WTC11 (cell line): Measurements from ENCODE around the gene TWIST1.

Experiments
- ARID4B ChIP-seq: sonication (generic); formaldehyde crosslinking; IDR thresholded peaks from 2 replicates; pipeline ENCODE4 v1.8.0; 2023; ENCODE audit warnings: missing genetic modification reagents, mild to moderate bottlenecking, borderline replicate concordance
- ATF2 ChIP-seq: sonication (generic); formaldehyde crosslinking; IDR thresholded peaks from 2 replicates; pipeline ENCODE4 v1.8.1; 2022; ENCODE audit warnings: low read depth, missing genetic modification reagents, borderline replicate concordance
- ATF3 ChIP-seq: sonication (generic); formaldehyde crosslinking; conservative IDR thresholded peaks from 2 replicates; pipeline ENCODE4 v1.8.1; 2022; ENCODE audit warnings: mild to moderate bottlenecking, missing genetic modification reagents
- CREB1 ChIP-seq: sonication (generic); formaldehyde crosslinking; IDR thresholded peaks from 2 replicates; pipeline ENCODE4 v1.8.0; 2023; ENCODE audit warnings: mild to moderate bottlenecking, missing genetic modification reagents
- CTCF ChIP-seq: fragments of 200-600 bp; IDR thresholded peaks from 2 replicates; pipeline ENCODE4 v1.8.0; 2022; ENCODE audit warnings: antibody characterized with exemption
- ELF4 ChIP-seq: sonication (generic); formaldehyde crosslinking; IDR thresholded peaks from 2 replicates; pipeline ENCODE4 v1.8.1; 2022; ENCODE audit warnings: low read depth, mild to moderate bottlenecking, moderate library complexity, missing genetic modification reagents
- JUN ChIP-seq: sonication (generic); formaldehyde crosslinking; IDR thresholded peaks from 2 replicates; pipeline ENCODE4 v1.8.0; 2023; ENCODE audit warnings: mild to moderate bottlenecking, missing genetic modification reagents
- MAX ChIP-seq: sonication (generic); formaldehyde crosslinking; IDR thresholded peaks from 2 replicates; pipeline ENCODE4 v1.8.0; 2022; ENCODE audit warnings: mild to moderate bottlenecking, missing genetic modification reagents
- MLX ChIP-seq: sonication (generic); formaldehyde crosslinking; IDR thresholded peaks from 2 replicates; pipeline ENCODE4 v1.8.1; 2023; ENCODE audit warnings: mild to moderate bottlenecking, missing genetic modification reagents, moderate library complexity
- NFYB ChIP-seq: sonication (generic); formaldehyde crosslinking; conservative IDR thresholded peaks from 2 replicates; pipeline ENCODE4 v1.8.0; 2022; ENCODE audit warnings: low read depth, missing genetic modification reagents
- NR3C1 ChIP-seq: sonication (generic); formaldehyde crosslinking; conservative IDR thresholded peaks from 2 replicates; pipeline ENCODE4 v1.8.1; 2023; ENCODE audit warnings: low read depth, mild to moderate bottlenecking, missing genetic modification reagents
- SP1 ChIP-seq: sonication (generic); formaldehyde crosslinking; conservative IDR thresholded peaks from 2 replicates; pipeline ENCODE4 v1.8.1; 2022; ENCODE audit warnings: missing genetic modification reagents
- TCF7 ChIP-seq: sonication (generic); formaldehyde crosslinking; IDR thresholded peaks from 2 replicates; pipeline ENCODE4 v1.8.0; 2022; ENCODE audit warnings: mild to moderate bottlenecking, low read depth, missing genetic modification reagents, moderate library complexity
- USF2 ChIP-seq: sonication (generic); formaldehyde crosslinking; IDR thresholded peaks from 2 replicates; pipeline ENCODE4 v1.8.1; 2023; ENCODE audit warnings: mild to moderate bottlenecking, missing genetic modification reagents, moderate library complexity

- TF ChIP-seq SP1 (CRISPR knock-in tag) (no peak), TCF7 (no peak), MLX (CRISPR knock-in tag) (no peak), ELF4 (CRISPR knock-in tag) (no peak), JUN (CRISPR knock-in tag) (no peak), NR3C1 (CRISPR knock-in tag) (no peak), CTCF (no peak), CREB1 (CRISPR knock-in tag) (no peak), NFYB (CRISPR knock-in tag) (no peak), MAX (CRISPR knock-in tag) (peak; percentile 74), USF2 (CRISPR knock-in tag) (peak; percentile 87), ATF2 (CRISPR knock-in tag) (no peak), ATF3 (CRISPR knock-in tag) (no peak), ARID4B (CRISPR knock-in tag) (0 out of 2 replicates have a peak, but pooled peaks have one; percentile 30)
Observed at GRCh38 chr7:19118636-19119371, 1.4 kb upstream of the TWIST1 start.
